Right lobe of liver (tissue), 6 donors: ENCODE results near the gene PCDH15. TPM values are rescaled to one million over a fixed set of nuclear protein-coding genes. Genes with fewer than 3 reads are reported as not detected.

Source experiments
- ATAC-seq, 4 donors: fragments of 200-7000 bp; cut with Tn5 transposase; one replicate each; pipeline ENCODE4 v1.9.1; 2020; ENCODE audit warnings: mild to moderate bottlenecking in 4 of 4, moderate library complexity in 4 of 4
- DNase-seq, 3 donors: peaks; one replicate each; pipeline ENCODE4 v3.0.0-alpha.2; 2020
- H3K27ac ChIP-seq, 3 donors: fragments of 200-600 bp; one replicate each; pipeline ENCODE4 v1.8.0; 2022
- H3K27me3 ChIP-seq, 2 donors: fragments of 200-600 bp; one replicate each; pipeline ENCODE4 v1.8.0; 2022
- H3K36me3 ChIP-seq, 4 donors: fragments of 200-600 bp; sonication (generic) in 1 of 4; one replicate each; pipeline versions ENCODE4 v1.5.1 to v1.8.0; 2017 to 2022; ENCODE audit warnings: control low read depth in 1 of 4
- H3K4me1 ChIP-seq, 4 donors: fragments of 200-600 bp; sonication (generic) in 1 of 4; one replicate each; pipeline versions ENCODE4 v1.5.1 to v1.8.0; 2017 to 2022; ENCODE audit warnings: control low read depth in 1 of 4
- H3K4me3 ChIP-seq, 3 donors: fragments of 200-600 bp; one replicate each; pipeline ENCODE4 v1.8.0; 2022
- H3K9me3 ChIP-seq, 4 donors: fragments of 200-600 bp; sonication (generic) in 1 of 4; one replicate each; pipeline versions ENCODE4 v1.5.1 to v1.8.0; 2017 to 2022; ENCODE audit warnings: control low read depth in 1 of 4
- CTCF ChIP-seq, 4 donors: fragments of 200-600 bp in 3 of 4; fragments of 450-650 bp in 1 of 4; IDR thresholded peaks; one replicate each; pipeline versions ENCODE4 v1.5.1 to v1.8.0; 2016 to 2022; ENCODE audit warnings: antibody characterized with exemption in 4 of 4, mild to moderate bottlenecking in 2 of 4
- POLR2A ChIP-seq: fragments of 450-650 bp; IDR thresholded peaks from one replicate; pipeline ENCODE4 v1.6.1; 2017; ENCODE audit warnings: antibody characterized with exemption, mild to moderate bottlenecking
- WGBS: methylation state at CpG from one replicate; pipeline ENCODE4 v1.1.6; 2018; ENCODE audit warnings: low coverage, low lambda C conversion rate; ENCODE audit not compliant: insufficient coverage; ENCODE audit errors: missing lambda C conversion rate; 5-methylcytosine and 5-hydroxymethylcytosine counted together
- intact Hi-C, 2 donors: fragments of 100-400 bp; cut with DNase I; formaldehyde crosslinking; loops; one replicate each; pipeline versions ENCODE4 v1.11.2 to v1.14.1; 2022
- long read RNA-seq: library from polyadenylated mRNA; unstranded; transcript quantifications from one replicate; pipeline ENCODE4 v2.0.0, GENCODE V29; 2019
- total RNA-seq, 6 experiments: library from RNA; depleted of rRNA in 2 of 6; stranded (reverse); fragments of >200 nt in 2 of 6; fragmentation: NEBNext Ultra II Directional in 3 of 6; extraction: Animal tissue kit (Norgen Biotek cat#: 25700) in 3 of 6; gene quantifications; one replicate each; pipeline versions ENCODE4 v1.1.0 to v1.2.4, GENCODE V29; 2016 to 2023
- donor health status: DM: no; HTN: yes; CAD: no.
- donor health status: DM: no; HTN: no; CAD: no.
- donor health status: DM: no; HTN: no; CAD: no.
- donor health status: DM: no; HTN: yes; CAD: no.
- donor health status: DM: no; HTN: yes; CAD: no.

PCDH15 gene
- not detected for total RNA-seq
- long read RNA-seq, result 0 reads

- intact Hi-C loops, result no loop called here
- ATAC-seq (peak; percentile 44 to 91 (median 78)), DNase-seq (peak in 1 of 3 donors; percentile 14)
- no peaks in the 10 kb centered on the region for H3K4me1 ChIP-seq
- WGBS, result 24% methylated on average over 8 of the region's 10 CpGs
- H3K4me3 ChIP-seq, result no peak within 1 kb of the TSS
- no peaks in the 10 kb centered on the region for H3K27me3 ChIP-seq
- H3K36me3 ChIP-seq, result no peaks in the 10 kb centered on the region
- TF ChIP-seq POLR2A, result no peak
- peak; percentile 19 to 43 (median 36) for TF ChIP-seq CTCF (IDR thresholded peaks at IDR 0.05)
- H3K9me3 ChIP-seq, result no peaks in the 10 kb centered on the region
- H3K27ac ChIP-seq, result no peak within 1 kb of the TSS
These were observed at the start of gene PCDH15 for GRCh38 chr10:54800741-54801421. PCDH15 (minus strand) TSS chr10:54801231; CDS start chr10:54664262, 136,969 bp downstream.

- no peaks in the 10 kb centered on the region for H3K4me1 ChIP-seq
- no peaks in the 10 kb centered on the region for H3K36me3 ChIP-seq
- TF ChIP-seq POLR2A (no peak), CTCF (IDR thresholded peaks at IDR 0.05) (no peak)
- intact Hi-C loops, result no loop called here
- H3K27ac ChIP-seq, result no peak overlapping the region
- no peaks in the 10 kb centered on the region for H3K27me3 ChIP-seq
- DNase-seq (no peak), ATAC-seq (no peak)
- no peak overlapping the region for H3K4me3 ChIP-seq
- H3K9me3 ChIP-seq, result no peaks in the 10 kb centered on the region
These were observed 42.9 kb upstream of the PCDH15 start for GRCh38 chr10:54843932-54844331.

GRCh38 chr10:54843085-54843646 is 42.1 kb upstream of the PCDH15 start:
- Histone ChIP-seq H3K36me3 (no peaks in the 10 kb centered on the region), H3K27ac (no peak overlapping the region), H3K27me3 (no peaks in the 10 kb centered on the region), H3K4me1 (no peaks in the 10 kb centered on the region), H3K4me3 (no peak overlapping the region), H3K9me3 (no peaks in the 10 kb centered on the region)
- 48% methylated on average over 5 of the region's 5 CpGs for WGBS
- no peak for TF ChIP-seq CTCF (IDR thresholded peaks at IDR 0.05)
- TF ChIP-seq POLR2A, result no peak
- ATAC-seq, result no peak
- DNase-seq, result no peak
- intact Hi-C loops, result no loop called here

GRCh38 chr10:54837479-54837878 is 36.4 kb upstream of the PCDH15 start:
- no peaks in the 10 kb centered on the region for H3K27me3 ChIP-seq
- H3K4me1 ChIP-seq, result no peaks in the 10 kb centered on the region
- H3K4me3 ChIP-seq, result no peak overlapping the region
- TF ChIP-seq CTCF (IDR thresholded peaks at IDR 0.05) (no peak), POLR2A (no peak)
- no peak for DNase-seq
- H3K27ac ChIP-seq, result no peak overlapping the region
- 49% methylated on average over 5 of the region's 5 CpGs for WGBS
- intact Hi-C loops, result no loop called here
- no peak for ATAC-seq
- no peaks in the 10 kb centered on the region for H3K36me3 ChIP-seq
- no peaks in the 10 kb centered on the region for H3K9me3 ChIP-seq
